ENCODE results near the gene CFAP74.

The CFAP74 gene

GRCh38 chr1:1959840-1960479, 43.6 kb downstream of the CFAP74 start:
- TF ChIP-seq CTCF (IDR thresholded peaks at IDR 0.05; ENCODE audit: low read depth, low read length): peak; percentile 82
- in situ Hi-C loops (cut with HindIII; ENCODE audit: low sequenced_read_pairs): no loop called here
- H3K4me3 ChIP-seq (ENCODE audit: low read depth, low read length): no peak overlapping the region
- peak; percentile 55 for DNase-seq (ENCODE audit: low read depth, low spot score)

GRCh38 chr1:1959459-1959839, 44.1 kb downstream of the CFAP74 start:
- H3K4me3 ChIP-seq (ENCODE audit: low read depth, low read length): no peak overlapping the region
- no peak for TF ChIP-seq CTCF (IDR thresholded peaks at IDR 0.05; ENCODE audit: low read depth, low read length)
- no peak for DNase-seq (ENCODE audit: low read depth, low spot score)
- in situ Hi-C loops (cut with HindIII; ENCODE audit: low sequenced_read_pairs): no loop called here

GRCh38 chr1:1958071-1958541, 45.5 kb downstream of the CFAP74 start:
- no peak overlapping the region for H3K4me3 ChIP-seq (ENCODE audit: low read depth, low read length)
- no peak for TF ChIP-seq CTCF (IDR thresholded peaks at IDR 0.05; ENCODE audit: low read depth, low read length)
- DNase-seq (ENCODE audit: low read depth, low spot score): no peak
- in situ Hi-C loops (cut with HindIII; ENCODE audit: low sequenced_read_pairs): no loop called here

- DNase-seq (ENCODE audit: low read depth, low spot score): no peak
- H3K4me3 ChIP-seq (ENCODE audit: low read depth, low read length): no peak overlapping the region
- TF ChIP-seq CTCF (IDR thresholded peaks at IDR 0.05; ENCODE audit: low read depth, low read length): no peak
- in situ Hi-C loops (cut with HindIII; ENCODE audit: low sequenced_read_pairs): no loop called here
Measured at GRCh38 chr1:1957533-1957961, 46.0 kb downstream of the CFAP74 start.

GRCh38 chr1:1956586-1957532, 46.7 kb downstream of the CFAP74 start:
- no peak for TF ChIP-seq CTCF (IDR thresholded peaks at IDR 0.05; ENCODE audit: low read depth, low read length)
- in situ Hi-C loops (cut with HindIII; ENCODE audit: low sequenced_read_pairs): no loop called here
- H3K4me3 ChIP-seq (ENCODE audit: low read depth, low read length): no peak overlapping the region
- no peak for DNase-seq (ENCODE audit: low read depth, low spot score)

GRCh38 chr1:1956101-1956500, 47.5 kb downstream of the CFAP74 start:
- H3K4me3 ChIP-seq (ENCODE audit: low read depth, low read length): no peak overlapping the region
- in situ Hi-C loops (cut with HindIII; ENCODE audit: low sequenced_read_pairs): no loop called here
- no peak for DNase-seq (ENCODE audit: low read depth, low spot score)
- no peak for TF ChIP-seq CTCF (IDR thresholded peaks at IDR 0.05; ENCODE audit: low read depth, low read length)

All from astrocyte of the spinal cord (primary cell).